ENCODE measurements around the gene UBE2I. TPM values are rescaled to one million over a fixed set of nuclear protein-coding genes. Genes with fewer than 3 reads are reported as not detected.

Gene UBE2I
- total RNA-seq, 1 experiment from 2014 or later: 212 TPM

DNA sequence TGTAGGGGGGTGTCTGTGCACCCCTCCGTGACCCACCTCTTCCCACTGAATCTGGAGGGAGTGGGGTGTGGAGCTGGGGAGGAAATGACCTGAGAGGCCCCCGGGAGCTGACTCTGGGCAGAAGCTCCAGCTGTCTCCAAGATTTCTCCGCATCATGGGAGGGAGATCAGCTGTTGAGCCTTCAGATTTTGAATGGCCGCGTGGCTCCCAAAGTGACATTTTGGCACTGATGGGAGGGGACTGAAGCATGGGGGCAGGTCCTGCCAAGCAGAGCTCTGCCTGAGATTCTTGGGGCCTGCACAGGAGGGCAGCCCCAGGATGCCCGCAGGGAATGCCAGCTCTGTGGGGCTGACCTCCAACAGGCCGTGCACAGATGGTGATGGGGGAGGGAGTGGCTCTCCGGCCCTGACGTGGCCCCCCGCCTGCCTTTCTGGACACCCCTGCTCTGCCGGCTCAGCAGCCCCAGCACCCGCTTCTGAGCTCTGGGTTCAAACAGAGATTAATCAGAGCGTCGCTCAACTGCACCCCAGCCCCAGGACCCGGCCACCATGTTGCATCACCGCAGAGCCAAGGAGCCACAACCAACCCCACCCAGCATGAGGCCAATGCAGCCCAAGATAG is 25.3 kb upstream of the UBE2I start:
- TF ChIP-seq CEBPB (IDR thresholded peaks at IDR 0.05; ENCODE audit: low read depth) (no peak), EZH2 (IDR thresholded peaks at IDR 0.05) (no peak), POLR2A (IDR thresholded peaks at IDR 0.05; ENCODE audit: borderline replicate concordance, extremely low read depth, insufficient read depth, insufficient read length) (no peak), RAD21 (IDR thresholded peaks at IDR 0.05; ENCODE audit: low read depth) (no peak), EZH2phosphoT487 (IDR thresholded peaks at IDR 0.05; ENCODE audit: borderline replicate concordance) (no peak), YY1 (IDR thresholded peaks at IDR 0.05; ENCODE audit: extremely low read depth, insufficient replicate concordance, low read depth, low read length) (no peak), SIN3A (IDR thresholded peaks at IDR 0.05; ENCODE audit: low read depth) (no peak)
- TF ChIP-seq, protein P1, sequence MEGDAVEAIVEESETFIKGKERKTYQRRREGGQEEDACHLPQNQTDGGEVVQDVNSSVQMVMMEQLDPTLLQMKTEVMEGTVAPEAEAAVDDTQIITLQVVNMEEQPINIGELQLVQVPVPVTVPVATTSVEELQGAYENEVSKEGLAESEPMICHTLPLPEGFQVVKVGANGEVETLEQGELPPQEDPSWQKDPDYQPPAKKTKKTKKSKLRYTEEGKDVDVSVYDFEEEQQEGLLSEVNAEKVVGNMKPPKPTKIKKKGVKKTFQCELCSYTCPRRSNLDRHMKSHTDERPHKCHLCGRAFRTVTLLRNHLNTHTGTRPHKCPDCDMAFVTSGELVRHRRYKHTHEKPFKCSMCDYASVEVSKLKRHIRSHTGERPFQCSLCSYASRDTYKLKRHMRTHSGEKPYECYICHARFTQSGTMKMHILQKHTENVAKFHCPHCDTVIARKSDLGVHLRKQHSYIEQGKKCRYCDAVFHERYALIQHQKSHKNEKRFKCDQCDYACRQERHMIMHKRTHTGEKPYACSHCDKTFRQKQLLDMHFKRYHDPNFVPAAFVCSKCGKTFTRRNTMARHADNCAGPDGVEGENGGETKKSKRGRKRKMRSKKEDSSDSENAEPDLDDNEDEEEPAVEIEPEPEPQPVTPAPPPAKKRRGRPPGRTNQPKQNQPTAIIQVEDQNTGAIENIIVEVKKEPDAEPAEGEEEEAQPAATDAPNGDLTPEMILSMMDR (IDR thresholded peaks at IDR 0.05 in 2 of 3, conservative IDR thresholded peaks at IDR 0.05 in 1 of 3; ENCODE audit: borderline replicate concordance in 1 of 3, insufficient read depth in 1 of 3, low read depth in 2 of 3, low read length in 2 of 3): no peak
- TF ChIP-seq, protein P2, sequence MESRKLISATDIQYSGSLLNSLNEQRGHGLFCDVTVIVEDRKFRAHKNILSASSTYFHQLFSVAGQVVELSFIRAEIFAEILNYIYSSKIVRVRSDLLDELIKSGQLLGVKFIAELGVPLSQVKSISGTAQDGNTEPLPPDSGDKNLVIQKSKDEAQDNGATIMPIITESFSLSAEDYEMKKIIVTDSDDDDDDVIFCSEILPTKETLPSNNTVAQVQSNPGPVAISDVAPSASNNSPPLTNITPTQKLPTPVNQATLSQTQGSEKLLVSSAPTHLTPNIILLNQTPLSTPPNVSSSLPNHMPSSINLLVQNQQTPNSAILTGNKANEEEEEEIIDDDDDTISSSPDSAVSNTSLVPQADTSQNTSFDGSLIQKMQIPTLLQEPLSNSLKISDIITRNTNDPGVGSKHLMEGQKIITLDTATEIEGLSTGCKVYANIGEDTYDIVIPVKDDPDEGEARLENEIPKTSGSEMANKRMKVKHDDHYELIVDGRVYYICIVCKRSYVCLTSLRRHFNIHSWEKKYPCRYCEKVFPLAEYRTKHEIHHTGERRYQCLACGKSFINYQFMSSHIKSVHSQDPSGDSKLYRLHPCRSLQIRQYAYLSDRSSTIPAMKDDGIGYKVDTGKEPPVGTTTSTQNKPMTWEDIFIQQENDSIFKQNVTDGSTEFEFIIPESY (IDR thresholded peaks at IDR 0.05; ENCODE audit: extremely low read depth, insufficient replicate concordance, low read length): no peak
- RAD21 ChIA-PET (ENCODE audit: low non-redundant PET in 1 of 2, low total read pairs in 2 of 2, uncharacterized antibody in 2 of 2, unreplicated experiment in 2 of 2): no interaction called here
- no peak for DNase-seq (ENCODE audit: low read depth, low spot score)

More for the DNA sequence above, 25.3 kb upstream of the UBE2I start:
- no peaks in the 10 kb centered on the region for H3K79me2 ChIP-seq (ENCODE audit: insufficient read depth, low read length)
- no peaks in the 10 kb centered on the region for H3K36me3 ChIP-seq (ENCODE audit: control insufficient read depth in 1 of 2, insufficient read depth in 2 of 2, low read length in 2 of 2)
- no peak overlapping the region for H3K9ac ChIP-seq (ENCODE audit: low read length)
- no peak overlapping the region for H3K4me2 ChIP-seq (ENCODE audit: low read length)
- no peak overlapping the region for H3K27ac ChIP-seq (ENCODE audit: low read depth, low read length)
- ATAC-seq: no peak
- no peaks in the 10 kb centered on the region for H3K9me3 ChIP-seq (ENCODE audit: control insufficient read depth in 1 of 2, insufficient read depth in 1 of 2, low read depth in 1 of 2, low read length in 2 of 2)
- H3K27me3 ChIP-seq (ENCODE audit: insufficient read depth, low read length): no peaks in the 10 kb centered on the region
- no peaks in the 10 kb centered on the region for H4K20me1 ChIP-seq (ENCODE audit: insufficient read depth)
- CTCF ChIA-PET: no interaction called here
- no peak overlapping the region for H2AFZ ChIP-seq (ENCODE audit: low read depth, low read length, poor library complexity, severe bottlenecking)
- intact Hi-C loops (cut with micrococcal nuclease): no loop called here
- no TSS peak for BruUV-seq (replicated peaks)
- POLR2A ChIA-PET: no interaction called here
- H3K9me2 ChIP-seq (ENCODE audit: insufficient read depth): no peaks in the 10 kb centered on the region
- peaks cover 0 to 13% of the 10 kb centered on the region in 2 experiments; a peak in 2 of 4 replicates for H3K4me1 ChIP-seq (ENCODE audit: control insufficient read depth in 1 of 2, insufficient read depth in 2 of 2, low read length in 2 of 2)
- H3K4me3 ChIP-seq (replicated peaks in 1 of 2; ENCODE audit: low read depth in 1 of 2, low read length in 2 of 2): no peak overlapping the region

Data from HCT116 (cell line).